ENCODE measurements around the gene SLC38A11. TPM values are rescaled to one million over a fixed set of nuclear protein-coding genes. Genes with fewer than 3 reads are reported as not detected.
"Not testable (repeated sequence)": the region's sequence is repeated elsewhere in the genome, so short reads cannot be mapped to it uniquely, and the experiment has no call there.

The SLC38A11 gene
- total RNA-seq, 1 experiment from 2014 or later, result not detected

DNA sequence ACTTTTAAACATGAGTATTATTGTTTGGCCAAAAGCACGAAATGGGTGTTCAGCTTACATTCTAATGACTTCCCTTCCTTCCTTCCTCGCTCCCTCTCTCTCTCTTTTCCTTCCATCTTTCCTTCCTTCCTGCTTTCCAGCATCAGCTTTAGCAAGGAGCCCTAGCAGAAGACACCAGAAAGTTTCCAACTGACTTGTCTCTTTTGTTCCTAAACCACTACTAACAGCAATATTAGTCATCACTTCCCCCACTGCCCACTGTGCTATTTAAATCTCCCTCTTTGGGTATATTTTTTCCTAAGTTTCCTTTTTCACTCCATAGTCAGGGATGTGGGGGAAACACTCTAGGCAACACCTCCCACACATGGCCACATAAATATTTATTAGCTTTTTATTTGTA, 25.4 kb upstream of the SLC38A11 start:
- H3K4me3 ChIP-seq (ENCODE audit: insufficient read depth, low read depth, low read length), result not testable (repeated sequence)

DNA sequence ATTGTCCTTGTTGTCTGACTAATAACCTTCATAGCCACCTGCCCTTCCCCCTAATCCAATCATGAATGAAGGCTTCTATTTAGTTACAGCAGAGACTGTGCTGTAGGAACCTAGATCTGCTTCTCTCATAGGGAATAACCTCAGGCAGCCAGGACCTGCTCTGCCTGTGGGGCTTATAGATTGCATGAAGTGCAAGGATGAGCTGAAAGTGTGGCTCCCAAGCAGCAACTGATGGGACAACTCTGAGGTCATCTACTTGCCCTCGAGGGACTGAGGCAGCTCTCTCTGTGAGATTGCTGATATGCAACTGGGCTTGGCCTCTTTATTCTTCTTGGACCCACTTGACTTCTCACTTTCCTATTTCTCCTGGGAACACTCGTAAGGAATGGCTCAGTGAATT, 23.8 kb upstream of the SLC38A11 start:
- DNase-seq, result no peak
- H3K27me3 ChIP-seq (ENCODE audit: control insufficient read depth, insufficient read depth, low read length), result no peaks in the 10 kb centered on the region

More for the DNA sequence above, 25.4 kb upstream of the SLC38A11 start:
- not testable (repeated sequence) for DNase-seq; H3K36me3 ChIP-seq (replicated peaks; ENCODE audit: control insufficient read depth, insufficient read depth, low read length); H3K27me3 ChIP-seq (ENCODE audit: control insufficient read depth, insufficient read depth, low read length)

DNA sequence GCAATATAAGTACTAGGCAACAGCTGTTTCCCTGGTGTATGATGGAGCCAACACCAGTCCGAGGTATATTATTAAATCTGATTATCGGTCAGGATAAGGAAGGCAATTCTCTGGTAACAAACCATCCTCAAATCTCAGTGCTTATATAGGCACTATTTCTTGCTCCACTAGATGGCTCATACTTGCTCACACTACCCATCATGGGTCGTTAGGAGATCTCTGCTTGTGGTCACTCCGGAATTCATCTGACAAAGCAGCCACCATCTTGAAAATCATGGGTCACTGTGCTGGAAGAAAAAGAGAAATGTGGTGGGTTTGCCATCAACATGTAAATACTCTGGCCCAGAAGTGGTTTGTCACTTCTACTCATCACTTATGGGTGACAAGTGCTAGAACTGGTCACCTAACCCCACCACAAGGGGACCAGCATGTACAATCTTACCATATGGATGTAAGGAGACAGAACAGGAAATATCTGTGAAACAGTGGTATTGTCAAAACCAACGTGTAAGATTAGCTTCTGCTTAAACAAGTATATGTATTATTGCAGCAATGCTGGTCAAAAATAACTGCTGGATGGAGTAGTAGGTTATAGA, 21.6 kb upstream of the SLC38A11 start:
- not testable (repeated sequence) for DNase-seq; H3K36me3 ChIP-seq (replicated peaks; ENCODE audit: control insufficient read depth, insufficient read depth, low read length); H3K27me3 ChIP-seq (ENCODE audit: control insufficient read depth, insufficient read depth, low read length); H3K4me3 ChIP-seq (ENCODE audit: insufficient read depth, low read depth, low read length)

More for the DNA sequence above, 23.8 kb upstream of the SLC38A11 start:
- no peaks in the 10 kb centered on the region for H3K36me3 ChIP-seq (replicated peaks; ENCODE audit: control insufficient read depth, insufficient read depth, low read length)
- no peak overlapping the region for H3K4me3 ChIP-seq (ENCODE audit: insufficient read depth, low read depth, low read length)

DNA sequence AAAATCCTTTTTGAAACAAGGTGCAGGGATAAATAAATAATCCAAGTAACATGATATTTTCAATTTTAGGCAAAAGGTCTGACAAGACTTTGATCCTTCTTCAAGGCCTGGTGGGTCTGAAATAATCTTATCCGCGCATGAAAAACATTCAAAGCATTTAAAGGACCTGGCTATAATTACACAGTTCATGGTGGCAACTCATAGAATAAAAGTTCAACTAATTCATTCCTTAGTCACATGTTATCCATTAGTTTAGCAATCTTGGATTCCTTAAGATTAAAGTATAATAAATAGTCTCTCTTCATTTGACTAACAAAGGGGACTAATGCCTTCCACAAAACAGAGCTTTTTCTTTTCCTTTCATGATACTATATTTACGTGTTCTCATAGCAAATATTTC, 21.0 kb upstream of the SLC38A11 start:
- no peak for DNase-seq
- Histone ChIP-seq H3K4me3 (ENCODE audit: insufficient read depth, low read depth, low read length) (no peak overlapping the region), H3K27me3 (ENCODE audit: control insufficient read depth, insufficient read depth, low read length) (no peaks in the 10 kb centered on the region), H3K36me3 (replicated peaks; ENCODE audit: control insufficient read depth, insufficient read depth, low read length) (no peaks in the 10 kb centered on the region)

DNA sequence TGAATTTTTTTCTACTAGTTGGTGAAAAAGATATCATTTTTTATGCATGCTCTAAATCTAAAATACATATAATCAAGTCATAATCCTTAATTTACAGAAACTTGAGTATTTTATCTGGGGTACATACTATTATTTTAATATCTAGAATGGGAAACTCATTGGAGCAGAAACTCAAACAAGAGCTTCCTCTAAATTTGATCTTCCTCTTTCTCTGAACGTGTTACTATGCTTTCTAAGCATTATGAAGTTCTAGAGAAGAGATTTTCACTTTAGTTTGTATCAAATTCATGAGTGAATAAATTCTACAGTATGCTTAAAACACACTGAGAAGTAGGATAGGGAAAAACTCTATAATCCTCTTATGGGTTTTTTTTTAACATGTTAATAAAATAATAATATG, 20.6 kb upstream of the SLC38A11 start:
- no peak for DNase-seq
- H3K36me3 ChIP-seq (replicated peaks; ENCODE audit: control insufficient read depth, insufficient read depth, low read length), result no peaks in the 10 kb centered on the region
- no peak overlapping the region for H3K4me3 ChIP-seq (ENCODE audit: insufficient read depth, low read depth, low read length)
- no peaks in the 10 kb centered on the region for H3K27me3 ChIP-seq (ENCODE audit: control insufficient read depth, insufficient read depth, low read length)

DNA sequence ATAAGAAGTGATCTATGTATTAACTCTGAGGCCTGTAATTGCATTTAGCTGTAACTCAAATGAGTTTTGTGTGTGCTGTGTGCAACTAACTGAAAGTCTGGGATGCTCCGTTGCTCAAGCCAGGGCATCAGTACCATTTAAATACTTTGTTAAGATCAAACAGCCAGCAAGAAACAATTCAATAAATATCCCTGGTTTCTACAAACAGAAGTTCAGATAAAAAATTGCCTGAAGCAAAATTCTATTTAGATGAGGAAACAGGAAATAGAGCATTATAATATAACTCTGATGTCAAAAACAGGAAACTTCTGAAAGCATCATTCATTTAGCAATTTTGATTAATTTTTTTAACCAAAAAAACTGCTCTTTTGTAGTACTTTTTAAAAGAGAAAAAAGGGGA, 18.9 kb upstream of the SLC38A11 start:
- no peak for DNase-seq
- H3K36me3 ChIP-seq (replicated peaks; ENCODE audit: control insufficient read depth, insufficient read depth, low read length), result no peaks in the 10 kb centered on the region
- H3K4me3 ChIP-seq (ENCODE audit: insufficient read depth, low read depth, low read length), result no peak overlapping the region
- H3K27me3 ChIP-seq (ENCODE audit: control insufficient read depth, insufficient read depth, low read length), result no peaks in the 10 kb centered on the region

DNA sequence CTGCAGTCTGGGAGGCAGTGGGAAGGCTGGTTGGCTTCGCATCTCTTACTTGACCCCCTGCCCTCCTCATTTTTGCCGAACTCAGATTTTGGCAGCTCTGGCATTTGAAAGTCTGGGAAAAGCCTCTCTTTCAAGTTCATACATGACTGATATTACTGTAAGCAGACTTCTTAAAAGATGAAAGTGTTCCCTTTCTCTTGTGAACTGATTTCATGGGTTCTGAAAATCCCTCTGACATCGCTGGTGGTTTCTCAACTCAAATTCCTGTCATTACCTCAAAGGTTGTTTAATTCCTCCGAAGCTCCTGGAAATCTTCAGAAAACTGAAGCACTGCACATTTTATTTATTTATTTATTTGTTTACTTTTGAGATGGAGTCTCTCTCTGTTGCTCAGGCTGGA, 16.9 kb upstream of the SLC38A11 start:
- Histone ChIP-seq H3K27me3 (ENCODE audit: control insufficient read depth, insufficient read depth, low read length) (no peaks in the 10 kb centered on the region), H3K36me3 (replicated peaks; ENCODE audit: control insufficient read depth, insufficient read depth, low read length) (no peaks in the 10 kb centered on the region), H3K4me3 (ENCODE audit: insufficient read depth, low read depth, low read length) (no peak overlapping the region)
- DNase-seq, result no peak

DNA sequence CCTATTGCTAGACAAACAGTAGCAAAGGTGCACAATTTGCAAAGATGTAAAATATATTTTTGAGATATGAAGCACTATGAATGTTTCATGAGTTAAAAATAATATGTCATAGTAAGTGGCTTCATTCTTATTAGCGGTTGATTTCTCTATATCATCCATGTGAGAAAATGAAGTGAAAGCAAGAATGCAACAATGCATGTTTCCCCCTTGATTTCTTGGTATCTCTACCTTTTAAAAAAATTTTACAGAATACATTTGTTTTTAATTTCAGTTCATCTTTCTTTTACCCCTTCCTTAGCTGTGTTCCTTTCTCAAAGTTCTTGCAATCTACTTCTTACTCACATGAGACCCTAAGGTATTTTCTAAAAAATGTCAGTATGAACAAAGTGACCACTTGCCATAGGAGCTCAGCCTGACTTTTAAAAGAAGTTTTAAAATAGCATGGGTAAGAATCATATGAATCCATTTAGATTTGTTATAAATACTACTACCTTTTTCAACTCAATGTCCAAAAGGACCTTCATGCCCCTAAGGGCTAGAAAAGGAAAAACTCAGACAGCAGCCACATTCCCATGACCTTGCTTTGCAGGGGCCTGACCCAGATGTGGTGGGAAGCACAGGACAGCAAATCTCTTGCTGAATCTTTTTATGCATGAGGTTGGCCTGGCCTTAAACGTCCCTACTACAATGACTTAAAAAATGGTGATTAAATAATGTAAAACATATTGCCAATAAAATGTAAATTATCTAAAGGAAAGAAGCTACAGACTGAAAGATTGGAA, 14.8 kb upstream of the SLC38A11 start:
- no peak overlapping the region for H3K4me3 ChIP-seq (ENCODE audit: insufficient read depth, low read depth, low read length)
- H3K36me3 ChIP-seq (replicated peaks; ENCODE audit: control insufficient read depth, insufficient read depth, low read length), result no peaks in the 10 kb centered on the region
- no peaks in the 10 kb centered on the region for H3K27me3 ChIP-seq (ENCODE audit: control insufficient read depth, insufficient read depth, low read length)
- no peak for DNase-seq

DNA sequence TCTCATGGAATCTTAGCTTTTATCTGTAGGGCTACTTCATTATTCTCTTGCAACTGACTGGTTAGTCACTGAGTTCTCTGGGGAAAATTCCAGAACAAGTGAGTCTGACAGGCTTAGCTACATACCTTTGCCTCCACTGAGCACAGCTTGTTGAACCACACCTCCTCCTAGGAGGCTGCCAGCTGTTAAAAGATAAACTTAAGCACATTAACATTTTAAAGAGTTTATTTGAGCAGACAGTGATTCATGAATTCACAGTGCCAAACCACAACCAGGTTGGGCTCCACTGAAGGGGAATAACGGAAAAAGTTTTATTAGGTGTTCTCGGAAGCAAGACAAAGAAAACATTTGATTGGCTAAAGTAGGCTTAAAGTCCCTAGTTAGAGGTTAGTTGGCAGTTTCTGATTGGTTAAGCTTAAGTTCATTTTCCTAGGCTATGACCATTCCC, 12.5 kb upstream of the SLC38A11 start:
- no peak for DNase-seq
- no peak overlapping the region for H3K4me3 ChIP-seq (ENCODE audit: insufficient read depth, low read depth, low read length)

DNA sequence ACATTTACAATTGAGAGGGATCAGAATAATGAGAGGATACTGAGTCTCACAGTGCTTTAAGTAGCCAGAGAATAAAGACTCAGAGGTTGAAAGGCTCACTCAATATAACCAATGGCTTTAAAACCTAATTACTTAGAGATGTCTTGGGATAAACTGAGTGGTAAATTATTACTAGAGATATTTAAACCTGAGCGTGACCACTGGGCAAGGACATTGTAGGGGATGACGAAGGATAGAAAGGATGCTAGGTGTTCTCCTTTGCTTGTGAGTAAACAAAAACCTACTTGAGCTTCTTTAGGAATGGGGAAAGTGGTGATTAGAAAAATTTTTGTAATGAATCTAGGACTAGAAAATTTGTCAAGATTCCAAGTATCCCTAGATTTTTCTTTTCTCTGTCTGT, 12.0 kb upstream of the SLC38A11 start:
- Histone ChIP-seq H3K4me3 (ENCODE audit: insufficient read depth, low read depth, low read length) (no peak overlapping the region), H3K36me3 (replicated peaks; ENCODE audit: control insufficient read depth, insufficient read depth, low read length) (no peaks in the 10 kb centered on the region), H3K27me3 (ENCODE audit: control insufficient read depth, insufficient read depth, low read length) (no peaks in the 10 kb centered on the region)
- DNase-seq, result no peak

More for the DNA sequence above, 12.5 kb upstream of the SLC38A11 start:
- Histone ChIP-seq H3K36me3 (replicated peaks; ENCODE audit: control insufficient read depth, insufficient read depth, low read length) (no peaks in the 10 kb centered on the region), H3K27me3 (ENCODE audit: control insufficient read depth, insufficient read depth, low read length) (no peaks in the 10 kb centered on the region)

DNA sequence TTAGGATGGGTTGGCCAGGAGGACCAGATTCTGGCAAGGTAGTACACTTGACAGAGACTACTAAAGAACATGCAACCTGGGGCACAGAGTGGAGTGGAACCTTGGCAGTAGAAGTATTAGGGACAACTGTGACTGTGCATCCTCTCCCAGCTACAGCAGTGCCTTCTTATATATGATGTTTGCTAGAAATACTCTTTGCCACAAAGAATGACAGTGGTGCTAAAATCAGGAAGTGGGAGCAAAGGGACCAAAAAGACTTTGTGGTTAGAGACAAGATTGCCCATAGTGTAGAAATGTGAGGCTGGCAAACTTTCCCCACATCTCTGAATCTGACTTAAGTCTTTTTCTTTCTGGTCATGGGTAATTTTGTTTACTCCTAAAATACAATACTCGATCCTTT, 9.4 kb upstream of the SLC38A11 start:
- no peaks in the 10 kb centered on the region for H3K36me3 ChIP-seq (replicated peaks; ENCODE audit: control insufficient read depth, insufficient read depth, low read length)
- DNase-seq, result no peak

DNA sequence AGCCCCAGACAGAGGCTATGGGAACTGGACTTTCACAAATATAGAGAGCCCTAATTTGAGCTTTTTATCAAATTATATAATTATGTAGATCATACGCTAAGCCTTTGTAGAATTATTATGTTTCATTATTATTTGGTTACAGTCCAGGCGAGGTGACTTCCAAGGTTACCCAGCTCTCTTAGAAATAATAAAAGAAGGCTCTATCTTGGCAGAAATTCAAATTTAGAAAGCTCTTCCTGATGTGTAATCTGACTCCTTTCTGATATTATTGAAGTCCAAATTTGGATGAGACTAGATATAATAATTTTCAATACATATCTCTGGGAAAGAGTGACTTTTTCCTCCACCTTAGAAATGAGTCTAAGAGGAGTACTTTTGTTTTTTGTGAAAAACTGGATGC, 4.8 kb upstream of the SLC38A11 start:
- no peak overlapping the region for H3K4me3 ChIP-seq (ENCODE audit: insufficient read depth, low read depth, low read length)
- H3K36me3 ChIP-seq (replicated peaks; ENCODE audit: control insufficient read depth, insufficient read depth, low read length), result no peaks in the 10 kb centered on the region
- DNase-seq, result no peak
- H3K27me3 ChIP-seq (ENCODE audit: control insufficient read depth, insufficient read depth, low read length), result no peaks in the 10 kb centered on the region

More for the DNA sequence above, 9.4 kb upstream of the SLC38A11 start:
- H3K27me3 ChIP-seq (ENCODE audit: control insufficient read depth, insufficient read depth, low read length), result no peaks in the 10 kb centered on the region
- H3K4me3 ChIP-seq (ENCODE audit: insufficient read depth, low read depth, low read length), result no peak overlapping the region

DNA sequence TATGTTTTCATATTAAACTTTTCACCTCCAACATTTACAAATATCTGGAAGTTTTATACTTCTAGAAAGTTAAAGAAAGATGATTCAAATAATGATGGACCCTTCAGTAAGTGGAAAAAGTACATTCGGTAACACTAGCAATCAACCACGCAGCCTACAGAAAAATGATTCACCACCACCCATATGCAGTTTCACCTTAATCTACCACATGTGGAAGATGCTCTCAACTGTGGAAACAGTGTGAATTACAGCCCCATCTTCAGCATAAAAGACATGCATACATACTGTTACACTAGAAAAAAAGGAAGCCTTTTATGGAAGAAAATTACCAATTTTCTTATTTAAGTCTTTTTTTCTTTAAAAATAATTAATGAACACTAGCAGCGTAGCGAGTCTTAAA, 1.1 kb downstream of the SLC38A11 start:
- DNase-seq, result no peak
- Histone ChIP-seq H3K27me3 (ENCODE audit: control insufficient read depth, insufficient read depth, low read length) (no peaks in the 10 kb centered on the region), H3K36me3 (replicated peaks; ENCODE audit: control insufficient read depth, insufficient read depth, low read length) (no peaks in the 10 kb centered on the region), H3K4me3 (ENCODE audit: insufficient read depth, low read depth, low read length) (no peak overlapping the region)

DNA sequence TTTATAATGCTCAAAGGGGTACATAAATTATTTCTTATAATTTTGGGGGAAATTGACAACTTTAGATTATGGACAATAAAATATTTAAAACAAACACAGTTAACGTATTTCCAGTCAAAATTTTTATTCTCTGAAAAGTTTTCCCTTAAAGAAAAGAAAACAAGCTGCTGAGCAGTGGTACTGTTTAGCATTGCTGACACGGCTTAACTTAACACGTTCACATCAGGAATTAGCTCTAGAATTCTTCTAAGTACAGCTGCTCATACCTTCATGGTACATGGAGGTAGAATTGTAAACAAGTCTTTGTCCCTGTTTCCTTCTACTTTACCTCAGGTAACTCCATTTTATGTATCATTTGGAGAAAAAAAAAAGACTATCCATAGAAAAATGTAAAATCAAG, 2.0 kb downstream of the SLC38A11 start:
- H3K36me3 ChIP-seq (replicated peaks; ENCODE audit: control insufficient read depth, insufficient read depth, low read length), result no peaks in the 10 kb centered on the region
- H3K4me3 ChIP-seq (ENCODE audit: insufficient read depth, low read depth, low read length), result no peak overlapping the region
- H3K27me3 ChIP-seq (ENCODE audit: control insufficient read depth, insufficient read depth, low read length), result no peaks in the 10 kb centered on the region
- DNase-seq, result no peak

DNA sequence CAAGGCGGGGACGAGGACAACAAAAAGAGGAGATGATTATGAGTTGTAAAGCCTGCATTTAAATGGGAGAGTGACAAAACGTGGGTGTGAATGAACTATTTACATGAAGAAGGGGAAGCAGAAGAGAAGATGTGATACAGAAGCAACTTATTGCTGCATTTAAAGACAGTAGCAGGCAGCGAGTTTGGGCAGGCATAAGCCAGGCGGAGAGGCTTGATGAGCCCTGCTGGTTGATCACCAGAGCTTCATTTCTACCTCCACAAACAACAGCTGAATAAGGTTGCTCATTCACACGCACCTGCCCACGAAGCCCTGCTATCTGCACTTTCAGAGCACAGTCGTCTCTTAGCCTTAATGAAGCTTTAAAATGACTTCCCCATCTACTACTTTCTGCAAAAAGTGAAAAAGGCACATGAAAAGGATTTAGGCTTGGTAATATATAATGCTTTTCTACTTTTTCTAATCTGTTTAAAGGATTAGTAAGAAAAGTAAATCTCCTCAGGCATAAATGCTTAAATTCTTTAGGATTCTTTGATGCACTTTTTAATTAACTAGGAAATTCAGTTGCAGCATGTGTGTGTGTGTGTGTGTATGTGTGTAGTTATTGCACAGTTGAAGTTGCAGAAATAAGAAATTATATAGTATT, 3.1 kb downstream of the SLC38A11 start:
- no peak for DNase-seq
- Histone ChIP-seq H3K27me3 (ENCODE audit: control insufficient read depth, insufficient read depth, low read length) (no peaks in the 10 kb centered on the region), H3K36me3 (replicated peaks; ENCODE audit: control insufficient read depth, insufficient read depth, low read length) (no peaks in the 10 kb centered on the region), H3K4me3 (ENCODE audit: insufficient read depth, low read depth, low read length) (no peak overlapping the region)
